GM12864 (cell line): ENCODE results near the gene FKBP10.

Source experiments
- DNase-seq: peaks from one replicate; pipeline ENCODE4 v3.0.0-alpha.2; 2011; ENCODE audit warnings: low read depth
- H3K4me3 ChIP-seq: 2 replicates; pipeline ENCODE4 v1.5.1; 2011; ENCODE audit warnings: mild to moderate bottlenecking, low read depth, low read length, control low read depth
- TF ChIP-seq, protein P1 (sequence below): IDR thresholded peaks from 2 replicates; pipeline ENCODE4 v1.5.1; 2011; ENCODE audit warnings: low read depth, mild to moderate bottlenecking, moderate library complexity, low read length, control low read depth, inconsistent platforms; ENCODE audit errors: missing control alignments

The FKBP10 gene

DNA sequence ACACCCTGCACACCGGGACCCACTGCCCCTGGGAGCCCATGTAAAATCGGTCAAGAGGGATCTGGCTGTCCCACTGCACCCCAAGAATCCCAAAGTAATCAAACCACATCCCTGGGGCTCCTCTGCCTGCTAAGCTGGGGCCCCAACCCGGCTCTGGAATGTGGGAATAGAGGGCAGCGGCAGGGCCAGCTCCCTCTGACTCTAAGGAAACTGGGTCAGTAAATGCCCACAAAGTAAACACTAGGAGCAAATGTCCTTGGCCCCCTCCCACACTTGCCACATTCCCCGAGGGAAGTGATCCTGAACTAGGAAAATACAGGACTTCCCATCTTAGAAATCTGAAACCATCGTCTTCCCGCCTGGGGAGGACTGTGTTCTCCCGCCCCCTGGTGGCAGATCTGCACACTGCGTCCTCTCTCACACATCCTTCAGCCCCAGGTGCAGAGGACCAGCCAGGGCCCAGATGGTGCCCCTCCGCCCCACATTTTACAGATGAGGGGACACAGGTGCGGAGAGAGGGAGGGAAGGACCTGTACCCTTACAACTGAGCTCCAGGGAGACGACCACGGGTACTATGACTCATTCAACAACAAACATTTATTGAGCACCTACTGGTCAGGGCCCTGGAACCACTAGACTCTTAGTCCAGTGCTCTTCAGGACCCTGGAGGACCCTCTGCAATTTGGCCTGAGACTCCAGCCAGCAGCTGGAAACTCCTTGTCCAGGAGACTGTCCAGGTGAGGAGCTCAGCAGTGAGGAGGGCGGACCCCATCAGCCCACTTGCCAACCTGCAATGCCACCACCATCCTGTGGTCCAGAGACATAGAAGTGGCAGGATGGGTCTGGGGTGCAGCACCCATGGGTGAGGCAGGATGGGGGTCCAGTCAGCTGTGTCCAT lies 11.2 kb upstream of the FKBP10 start:
- H3K4me3 ChIP-seq, result no peak overlapping the region

DNA sequence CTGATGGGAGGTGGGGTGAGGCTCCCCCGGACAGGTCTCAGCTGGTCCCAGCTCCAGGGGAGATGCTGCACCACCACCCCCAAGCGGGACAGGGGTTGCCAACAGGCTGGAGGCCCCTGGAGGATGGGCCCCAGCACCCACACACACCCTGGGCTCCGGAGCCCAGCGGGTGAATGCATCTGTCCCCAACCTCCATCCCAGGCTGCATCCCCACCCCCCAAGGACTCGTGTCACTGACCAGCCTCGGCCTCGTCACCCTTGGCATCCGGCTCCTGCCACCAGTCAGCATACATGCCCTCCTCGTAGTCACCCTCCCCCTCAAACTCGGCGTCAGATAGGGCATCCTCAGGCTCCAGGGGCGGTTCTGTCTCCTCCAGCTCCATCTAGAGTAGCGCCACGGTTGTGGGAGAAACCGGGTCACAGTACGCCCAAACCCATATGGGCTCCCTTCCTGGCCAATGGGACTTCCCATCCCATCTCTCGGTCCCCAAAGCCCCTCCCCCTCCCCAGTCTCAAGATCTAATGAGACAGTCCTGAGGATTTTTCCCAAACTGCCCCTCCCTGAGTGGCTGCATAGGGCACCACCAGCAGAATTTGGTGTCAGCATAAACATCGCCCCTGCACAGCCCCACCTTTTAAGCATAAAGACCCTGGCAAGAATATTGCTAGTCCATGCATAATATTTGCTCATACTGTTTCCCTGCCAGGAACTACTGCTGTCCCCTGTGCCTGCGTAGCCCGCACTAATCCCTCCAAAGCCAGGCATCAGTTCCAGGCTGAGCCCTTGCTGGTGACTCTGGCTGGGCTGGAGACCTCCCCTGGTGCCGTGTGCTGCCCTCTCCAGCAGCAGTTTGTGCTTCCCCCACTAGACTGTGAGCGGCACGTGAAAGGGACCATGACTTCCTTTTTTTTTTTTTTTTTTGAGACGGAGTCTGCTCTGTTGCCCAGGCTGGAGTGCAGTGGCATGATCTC lies 9.5 kb upstream of the FKBP10 start:
- DNase-seq, result no peak
- H3K4me3 ChIP-seq, result no peak overlapping the region
- TF ChIP-seq, protein P1, sequence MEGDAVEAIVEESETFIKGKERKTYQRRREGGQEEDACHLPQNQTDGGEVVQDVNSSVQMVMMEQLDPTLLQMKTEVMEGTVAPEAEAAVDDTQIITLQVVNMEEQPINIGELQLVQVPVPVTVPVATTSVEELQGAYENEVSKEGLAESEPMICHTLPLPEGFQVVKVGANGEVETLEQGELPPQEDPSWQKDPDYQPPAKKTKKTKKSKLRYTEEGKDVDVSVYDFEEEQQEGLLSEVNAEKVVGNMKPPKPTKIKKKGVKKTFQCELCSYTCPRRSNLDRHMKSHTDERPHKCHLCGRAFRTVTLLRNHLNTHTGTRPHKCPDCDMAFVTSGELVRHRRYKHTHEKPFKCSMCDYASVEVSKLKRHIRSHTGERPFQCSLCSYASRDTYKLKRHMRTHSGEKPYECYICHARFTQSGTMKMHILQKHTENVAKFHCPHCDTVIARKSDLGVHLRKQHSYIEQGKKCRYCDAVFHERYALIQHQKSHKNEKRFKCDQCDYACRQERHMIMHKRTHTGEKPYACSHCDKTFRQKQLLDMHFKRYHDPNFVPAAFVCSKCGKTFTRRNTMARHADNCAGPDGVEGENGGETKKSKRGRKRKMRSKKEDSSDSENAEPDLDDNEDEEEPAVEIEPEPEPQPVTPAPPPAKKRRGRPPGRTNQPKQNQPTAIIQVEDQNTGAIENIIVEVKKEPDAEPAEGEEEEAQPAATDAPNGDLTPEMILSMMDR, result no peak

More for the DNA sequence above, 11.2 kb upstream of the FKBP10 start:
- no peak for DNase-seq
- TF ChIP-seq, protein P1, result peak; percentile 96

DNA sequence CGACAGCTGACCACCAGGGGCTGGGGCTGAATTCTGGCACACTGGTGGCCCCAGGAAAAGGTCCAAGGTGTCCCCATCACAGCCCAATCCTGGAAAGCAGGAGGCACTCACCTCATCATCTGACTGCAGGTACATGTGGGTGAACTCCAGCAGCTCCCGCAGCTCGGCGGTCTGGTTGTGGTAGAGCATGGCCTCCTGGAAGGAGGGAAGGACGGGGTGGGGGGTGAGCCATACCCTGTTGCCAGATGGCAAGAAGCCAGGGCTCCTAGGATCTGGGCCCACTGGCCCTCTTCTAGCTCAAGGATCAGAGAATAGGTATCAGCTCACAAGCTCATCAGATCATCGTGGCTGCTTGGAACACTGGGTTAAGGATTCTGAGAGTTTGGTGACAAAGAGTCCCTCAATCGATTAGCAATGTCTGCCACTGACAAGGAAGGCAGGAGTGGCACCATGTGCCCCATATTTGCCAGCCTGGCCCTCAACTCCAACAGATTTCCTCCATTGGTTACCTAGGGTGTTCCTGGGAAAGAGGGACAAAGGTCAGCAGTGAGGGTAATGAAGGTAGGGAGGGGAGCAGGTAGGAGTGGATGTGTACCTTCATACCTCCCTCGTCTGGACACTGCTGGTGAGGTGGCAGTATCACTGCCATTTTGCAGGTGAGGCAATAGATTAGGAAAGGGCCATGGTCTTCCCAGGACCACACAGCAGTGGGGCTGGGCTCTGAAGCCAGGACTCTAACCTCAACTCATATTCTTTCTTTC lies 5.9 kb upstream of the FKBP10 start:
- no peak for DNase-seq
- H3K4me3 ChIP-seq, result no peak overlapping the region
- TF ChIP-seq, protein P1, result no peak

DNA sequence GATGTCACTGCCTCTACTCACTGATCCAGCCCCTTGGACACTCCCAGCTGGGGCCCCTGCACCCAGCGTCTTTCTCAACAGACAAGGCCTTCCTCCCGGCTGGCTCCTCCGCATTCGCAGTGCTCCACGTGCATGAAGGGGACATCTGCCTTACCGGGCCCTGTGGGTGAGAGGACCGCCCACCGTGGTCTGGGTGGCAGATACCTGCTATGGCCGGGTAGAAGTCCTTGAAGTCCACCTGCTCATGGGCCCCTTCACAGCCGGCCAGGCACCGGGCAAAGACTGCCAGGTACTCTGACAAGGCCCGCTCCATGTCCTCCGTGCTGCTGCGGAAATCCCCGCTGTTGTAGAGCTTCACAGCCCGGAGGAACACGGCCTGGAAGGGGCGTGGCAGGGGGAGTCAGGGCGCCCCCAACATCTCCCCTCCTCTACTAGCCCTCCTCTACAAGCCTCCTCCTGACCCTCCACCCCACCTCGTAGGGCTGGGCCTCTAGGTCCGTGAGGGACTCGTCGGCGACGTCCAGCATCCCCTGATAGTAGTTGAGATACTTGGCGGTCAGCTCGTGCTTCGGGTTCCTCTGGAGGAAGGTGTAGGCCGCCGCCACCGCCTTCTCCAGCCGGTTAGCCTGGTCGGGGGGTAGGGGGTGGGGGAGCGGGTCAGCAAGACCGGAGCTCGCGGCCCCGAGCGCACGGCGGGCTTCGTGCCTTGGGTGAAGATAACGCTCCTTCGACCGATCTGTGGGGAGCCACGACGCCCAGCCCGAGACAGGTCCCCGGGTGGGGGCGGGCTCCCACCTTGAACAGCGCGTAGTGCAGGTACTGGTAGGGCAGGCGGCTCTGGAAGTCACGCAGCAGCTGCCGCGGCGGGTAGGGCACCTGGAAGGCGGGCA lies 1.9 kb upstream of the FKBP10 start:
- TF ChIP-seq, protein P1, result no peak
- no peak for DNase-seq
- peak overlapping the region; percentile 65 for H3K4me3 ChIP-seq

DNA sequence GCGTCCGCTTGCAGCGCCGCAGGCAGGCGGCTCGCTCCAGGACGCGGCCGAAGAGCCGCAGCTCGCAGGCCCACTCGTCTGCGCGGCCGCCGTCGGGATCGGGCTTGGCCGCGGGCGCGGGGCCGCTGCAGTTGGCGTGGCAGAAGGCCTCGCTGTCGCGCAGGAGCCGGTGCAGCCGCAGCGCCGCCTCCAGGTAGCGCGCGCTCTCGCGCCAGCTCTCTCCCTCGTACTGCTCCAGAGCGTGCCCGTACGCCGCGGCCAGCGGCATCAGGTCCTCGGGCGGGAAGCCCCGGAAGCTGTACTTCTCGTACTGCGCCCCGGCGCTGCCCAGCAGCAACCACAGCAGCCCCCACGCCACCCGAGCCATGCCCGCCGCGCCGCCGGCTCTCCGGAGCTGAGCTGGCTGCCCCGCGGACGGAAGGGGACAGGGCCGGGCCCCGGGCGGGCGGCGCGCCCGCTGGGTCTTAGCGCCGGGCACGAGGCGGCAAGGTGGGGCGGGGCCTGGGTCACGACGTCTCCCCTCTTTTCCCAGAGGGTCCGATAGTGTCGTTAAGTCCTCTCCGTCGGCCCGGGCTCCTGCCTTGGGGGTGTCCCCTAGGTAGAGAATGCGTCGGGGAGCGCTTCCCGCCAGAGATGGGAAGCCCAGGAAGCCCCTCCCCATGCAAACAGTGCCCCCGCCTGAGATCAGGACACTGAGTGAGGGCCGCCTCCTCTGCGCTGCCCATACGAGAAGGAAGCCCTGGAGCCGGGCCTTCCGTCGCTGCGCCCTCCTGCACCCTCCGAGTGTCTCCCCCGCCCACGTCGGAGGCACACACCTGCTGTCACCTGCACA lies 1.0 kb upstream of the FKBP10 start, which contains the start of gene P3H4:
Gene P3H4 (minus strand): TSS at position 401 of the 832 bp plus-strand sequence. CDS start 34 bp downstream, at position 367.
- TF ChIP-seq, protein P1, result peak; percentile 73
- H3K4me3 ChIP-seq, result peak within 1 kb of the TSS; percentile 65
- DNase-seq, result no peak
